NCI-H510A treated with DMSO at 0.1 percent for 48 hours (cell line): ENCODE results near the gene CNTN4.

ENCODE experiments used
- DNase-seq: peaks from one replicate; lab custom pipeline; 2025; lab: John Stamatoyannopoulos, UW

Gene CNTN4

GRCh38 chr3:3101660-3102458 is 1003.2 kb downstream of the CNTN4 start:
- no peak for DNase-seq

DNA sequence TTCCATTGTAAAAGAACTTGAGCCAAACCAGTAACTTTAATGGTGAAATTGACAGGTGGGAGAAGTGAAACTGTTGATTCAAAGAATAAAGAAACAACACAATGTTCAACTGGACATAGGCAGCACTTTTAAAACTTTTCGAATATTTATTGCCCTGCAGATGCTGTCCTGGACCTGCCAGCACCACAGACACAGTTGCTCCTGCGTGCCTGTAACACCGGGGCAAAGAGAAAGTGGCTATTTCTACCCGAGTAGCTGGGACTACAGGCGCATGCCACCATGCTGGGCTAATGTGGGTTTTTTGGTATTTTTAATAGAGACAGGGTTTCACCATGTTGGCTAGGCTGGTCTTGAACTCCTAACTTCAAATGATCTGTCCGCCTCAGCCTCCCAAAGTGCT is 1004.1 kb downstream of the CNTN4 start:
- no peak for DNase-seq

DNA sequence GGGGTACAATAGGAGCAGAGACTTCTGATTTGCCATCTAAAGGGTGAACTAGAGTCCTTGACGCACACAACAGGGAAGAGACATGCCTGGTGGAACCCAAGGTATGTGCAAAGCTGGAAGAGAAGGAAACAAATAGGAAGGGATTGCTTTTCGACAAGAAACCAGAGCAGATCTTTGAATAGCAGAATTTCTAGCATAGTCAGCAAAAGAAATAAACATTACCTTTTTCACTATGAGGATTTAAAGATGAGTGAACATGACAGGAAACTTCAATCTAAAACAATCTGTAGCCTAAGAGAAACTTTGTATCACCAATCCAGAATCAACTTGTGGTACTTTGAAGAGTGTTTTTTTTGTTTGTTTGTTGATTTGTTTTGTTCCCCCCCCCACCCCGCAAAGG is 1006.6 kb downstream of the CNTN4 start:
- DNase-seq = no peak

GRCh38 chr3:3105815-3106214 is 1007.1 kb downstream of the CNTN4 start:
- no peak for DNase-seq

DNA sequence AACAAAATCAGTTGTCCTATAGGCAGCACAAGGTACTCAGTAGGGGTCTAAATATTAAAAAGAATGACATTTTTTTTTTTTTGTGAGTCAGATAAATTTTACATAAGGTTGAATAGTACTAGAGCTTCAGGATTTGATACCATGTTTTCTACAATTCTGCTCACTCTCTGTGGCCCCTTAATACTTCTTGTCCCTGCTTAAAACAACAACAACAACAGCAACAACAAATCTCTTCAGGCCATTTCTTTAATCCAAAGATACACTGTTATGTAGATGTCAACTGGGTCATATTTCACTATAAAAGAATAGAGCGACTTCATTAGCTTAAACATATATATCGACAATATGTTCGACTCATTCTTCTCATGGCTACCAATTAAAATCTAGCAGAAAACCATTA is 1008.5 kb downstream of the CNTN4 start:
- DNase-seq = no peak
